Measurements from ENCODE around the gene ANXA3.

Gene ANXA3

DNA sequence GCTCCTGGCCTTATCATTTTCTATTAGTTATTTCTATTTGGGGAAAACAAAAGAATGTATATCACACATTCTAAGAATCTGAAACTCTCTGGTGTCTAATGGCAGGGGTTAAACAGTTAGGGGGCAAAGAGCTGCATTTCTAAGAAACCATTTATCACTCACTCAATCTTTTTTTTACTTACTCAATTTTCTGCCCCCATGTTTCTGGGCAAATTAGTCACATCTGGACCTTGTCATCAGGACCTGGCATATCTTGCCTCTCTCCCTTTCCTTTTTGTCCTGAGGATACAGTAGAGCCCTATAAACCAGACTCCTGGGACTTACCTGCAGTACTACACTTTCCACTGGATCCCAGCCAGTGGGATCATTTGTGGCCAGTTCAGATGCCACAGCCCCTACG is 89.1 kb downstream of the ANXA3 start:
- no peak overlapping the region for H3K4me3 ChIP-seq (ENCODE audit: low read length)
- no peak overlapping the region for H3K27ac ChIP-seq (ENCODE audit: low read length)
- no CpG with 5 or more reads among the region's 1 CpG for WGBS (ENCODE audit: insufficient coverage, insufficient read length)
- H3K9me3 ChIP-seq (ENCODE audit: control insufficient read depth, insufficient read depth, low read length), result no peaks in the 10 kb centered on the region
- no peaks in the 10 kb centered on the region for H3K36me3 ChIP-seq (ENCODE audit: control insufficient read depth, insufficient read depth, low read length)
- no peaks in the 10 kb centered on the region for H3K4me1 ChIP-seq (ENCODE audit: control insufficient read depth, insufficient read depth, low read length)
- DNase-seq (ENCODE audit: low read depth, low spot score), result no peak
- no peaks in the 10 kb centered on the region for H3K27me3 ChIP-seq (ENCODE audit: control insufficient read depth, insufficient read depth, low read length)

DNA sequence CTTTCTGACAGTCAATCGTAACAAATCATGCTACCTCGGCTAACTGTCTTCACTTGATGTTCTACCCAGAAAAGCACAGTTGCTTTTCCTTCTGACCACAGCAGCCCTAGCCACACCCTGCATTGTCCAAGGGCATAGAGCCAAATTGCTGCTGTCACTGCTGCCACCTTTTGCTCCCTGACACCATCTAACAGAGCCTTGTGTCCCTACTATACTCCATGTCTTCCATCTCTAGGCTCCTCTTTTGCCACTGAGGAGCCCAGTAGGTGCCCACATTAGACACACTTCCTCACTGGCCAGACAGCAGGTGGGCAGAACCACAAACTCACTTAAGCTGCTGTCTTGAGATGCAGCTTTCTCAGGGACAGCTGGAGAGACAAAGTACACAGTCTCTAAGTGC is 91.4 kb downstream of the ANXA3 start:
- H3K4me3 ChIP-seq (ENCODE audit: low read length), result no peak overlapping the region
- no peaks in the 10 kb centered on the region for H3K27me3 ChIP-seq (ENCODE audit: control insufficient read depth, insufficient read depth, low read length)
- no peaks in the 10 kb centered on the region for H3K4me1 ChIP-seq (ENCODE audit: control insufficient read depth, insufficient read depth, low read length)
- H3K27ac ChIP-seq (ENCODE audit: low read length), result no peak overlapping the region
- H3K36me3 ChIP-seq (ENCODE audit: control insufficient read depth, insufficient read depth, low read length), result no peaks in the 10 kb centered on the region
- no peak for DNase-seq (ENCODE audit: low read depth, low spot score)
- WGBS (ENCODE audit: insufficient coverage, insufficient read length), result no CpG with 5 or more reads among the region's 2 CpGs
- no peaks in the 10 kb centered on the region for H3K9me3 ChIP-seq (ENCODE audit: control insufficient read depth, insufficient read depth, low read length)

DNA sequence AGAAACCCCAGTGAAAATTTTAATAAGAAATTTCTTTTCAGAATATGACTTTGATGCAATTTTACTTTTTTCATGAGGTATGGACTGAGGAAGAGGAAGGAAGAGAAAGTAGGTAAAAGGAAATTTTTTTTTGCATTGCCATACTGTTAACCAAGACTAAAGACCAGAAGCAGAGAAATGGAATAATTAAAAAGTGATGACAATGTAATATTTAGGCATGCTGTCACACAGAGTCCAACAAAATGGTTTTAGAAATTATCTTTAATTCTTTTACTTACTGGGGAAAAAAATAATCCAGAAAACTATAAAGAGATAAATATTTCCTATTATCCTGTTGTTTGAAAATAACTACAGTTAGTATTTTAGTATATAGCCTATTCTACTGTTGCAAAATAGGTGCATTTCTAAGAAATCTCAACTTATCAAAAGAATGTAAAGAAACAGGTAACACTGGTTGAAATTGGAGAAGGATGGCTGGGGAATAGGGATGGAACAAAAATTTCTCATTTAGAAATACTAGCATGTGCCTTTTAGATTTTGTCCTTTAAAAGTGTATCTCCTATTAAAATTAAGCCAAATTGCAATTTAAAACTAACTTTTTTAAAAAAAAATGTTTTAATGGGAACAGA is 92.6 kb downstream of the ANXA3 start:
- no peaks in the 10 kb centered on the region for H3K9me3 ChIP-seq (ENCODE audit: control insufficient read depth, insufficient read depth, low read length)
- no peak overlapping the region for H3K27ac ChIP-seq (ENCODE audit: low read length)
- no peaks in the 10 kb centered on the region for H3K4me1 ChIP-seq (ENCODE audit: control insufficient read depth, insufficient read depth, low read length)
- H3K36me3 ChIP-seq (ENCODE audit: control insufficient read depth, insufficient read depth, low read length), result no peaks in the 10 kb centered on the region
- DNase-seq (ENCODE audit: low read depth, low spot score), result no peak
- H3K27me3 ChIP-seq (ENCODE audit: control insufficient read depth, insufficient read depth, low read length), result no peaks in the 10 kb centered on the region
- no peak overlapping the region for H3K4me3 ChIP-seq (ENCODE audit: low read length)

DNA sequence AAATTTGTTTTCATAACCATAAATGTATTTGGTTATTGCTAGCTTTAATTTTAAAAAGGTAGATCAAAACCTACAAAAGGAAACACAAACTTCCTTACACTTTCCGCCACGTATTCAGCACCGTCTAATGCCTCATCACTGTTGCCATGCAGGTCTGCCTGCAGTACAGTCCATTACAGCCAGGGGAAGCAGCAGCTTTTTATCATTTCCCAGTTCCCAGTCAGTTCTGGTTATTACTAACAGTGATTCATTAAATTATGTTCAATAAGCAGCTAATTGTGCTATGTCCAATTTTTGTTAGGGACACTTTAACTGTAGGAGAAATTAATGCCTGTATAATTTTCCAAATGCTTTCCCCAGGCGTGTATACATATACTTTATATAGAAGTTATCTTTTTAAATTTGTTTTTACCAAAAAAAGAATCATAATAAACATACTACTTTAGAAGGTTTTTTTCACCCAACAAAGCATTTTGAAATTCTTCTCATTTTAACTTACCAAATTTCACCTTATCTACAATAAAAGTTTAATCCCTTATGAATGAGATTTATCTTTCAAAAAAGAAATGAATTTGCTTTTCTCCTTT is 93.3 kb downstream of the ANXA3 start:
- no peaks in the 10 kb centered on the region for H3K4me1 ChIP-seq (ENCODE audit: control insufficient read depth, insufficient read depth, low read length)
- H3K9me3 ChIP-seq (ENCODE audit: control insufficient read depth, insufficient read depth, low read length), result no peaks in the 10 kb centered on the region
- no peak overlapping the region for H3K27ac ChIP-seq (ENCODE audit: low read length)
- WGBS (ENCODE audit: insufficient coverage, insufficient read length), result no CpG with 5 or more reads among the region's 4 CpGs
- peak; percentile 27 for DNase-seq (ENCODE audit: low read depth, low spot score)
- H3K36me3 ChIP-seq (ENCODE audit: control insufficient read depth, insufficient read depth, low read length), result no peaks in the 10 kb centered on the region
- no peaks in the 10 kb centered on the region for H3K27me3 ChIP-seq (ENCODE audit: control insufficient read depth, insufficient read depth, low read length)
- H3K4me3 ChIP-seq (ENCODE audit: low read length), result no peak overlapping the region

DNA sequence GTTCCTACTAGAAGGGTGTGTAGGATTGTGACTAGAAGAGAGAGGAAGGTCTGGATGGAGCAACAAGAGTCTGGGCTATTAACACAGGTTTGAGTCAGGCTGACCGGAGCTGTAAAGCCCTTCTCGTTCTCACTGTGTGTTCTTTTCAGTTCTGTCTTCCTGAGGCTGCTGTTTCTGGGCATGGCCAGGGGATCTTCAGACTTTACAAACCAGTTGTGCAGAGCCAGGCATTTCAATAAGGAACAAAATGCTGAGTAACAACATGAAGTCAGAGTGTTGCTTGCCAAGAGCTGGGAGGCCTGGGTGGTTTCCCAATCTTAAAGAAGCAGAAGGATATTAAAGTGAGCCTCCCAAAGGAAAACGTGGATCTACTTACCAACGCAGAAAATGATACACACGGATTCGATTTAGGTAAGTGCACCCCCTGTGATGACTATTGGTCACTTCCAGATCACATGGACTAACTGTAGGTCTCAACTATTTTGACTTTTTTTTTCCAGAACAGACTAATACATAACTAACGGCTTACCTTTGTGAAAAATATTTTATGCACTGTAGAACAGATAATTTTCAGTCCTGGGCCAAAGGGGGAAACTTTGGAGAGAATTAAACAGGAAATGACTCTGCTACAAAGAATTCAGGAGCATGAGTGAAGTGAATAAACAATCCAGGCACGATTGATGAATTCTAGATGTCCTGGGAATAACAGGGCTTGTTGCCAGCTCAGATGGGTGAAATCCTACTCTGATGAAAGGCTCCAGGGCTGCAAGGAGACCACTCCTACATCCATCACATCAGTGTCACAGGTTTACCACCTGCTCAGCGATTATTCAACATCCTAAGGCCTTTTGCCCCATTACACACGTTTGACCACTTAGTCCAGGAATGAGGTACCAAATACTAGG is 94.5 kb downstream of the ANXA3 start:
- Histone ChIP-seq H3K27me3 (ENCODE audit: control insufficient read depth, insufficient read depth, low read length) (no peaks in the 10 kb centered on the region), H3K27ac (ENCODE audit: low read length) (no peak overlapping the region), H3K4me3 (ENCODE audit: low read length) (no peak overlapping the region), H3K36me3 (ENCODE audit: control insufficient read depth, insufficient read depth, low read length) (no peaks in the 10 kb centered on the region), H3K4me1 (ENCODE audit: control insufficient read depth, insufficient read depth, low read length) (no peaks in the 10 kb centered on the region), H3K9me3 (ENCODE audit: control insufficient read depth, insufficient read depth, low read length) (no peaks in the 10 kb centered on the region)
- no CpG with 5 or more reads among the region's 10 CpGs for WGBS (ENCODE audit: insufficient coverage, insufficient read length)
- DNase-seq (ENCODE audit: low read depth, low spot score), result no peak

DNA sequence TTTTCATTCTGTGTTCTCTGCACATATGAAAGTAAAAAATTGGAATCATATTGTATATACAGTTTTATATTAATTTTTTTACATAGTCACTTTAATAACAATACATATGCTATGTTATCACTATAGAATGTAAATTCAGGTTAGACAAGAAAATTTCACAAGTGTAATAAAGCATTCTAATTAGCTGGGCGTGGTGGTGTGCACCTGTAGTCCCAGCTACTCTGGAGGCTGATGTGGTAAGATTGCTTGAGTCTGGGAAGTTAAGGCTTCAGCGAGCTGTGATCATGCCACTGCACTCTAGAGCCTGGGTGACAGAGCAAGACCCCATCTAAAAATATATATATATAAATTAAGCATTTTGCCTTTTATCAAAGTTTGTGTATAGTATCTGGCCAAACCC is 95.7 kb downstream of the ANXA3 start:
- Histone ChIP-seq H3K36me3 (ENCODE audit: control insufficient read depth, insufficient read depth, low read length) (no peaks in the 10 kb centered on the region), H3K9me3 (ENCODE audit: control insufficient read depth, insufficient read depth, low read length) (no peaks in the 10 kb centered on the region), H3K4me3 (ENCODE audit: low read length) (no peak overlapping the region), H3K27me3 (ENCODE audit: control insufficient read depth, insufficient read depth, low read length) (no peaks in the 10 kb centered on the region), H3K4me1 (ENCODE audit: control insufficient read depth, insufficient read depth, low read length) (no peaks in the 10 kb centered on the region), H3K27ac (ENCODE audit: low read length) (no peak overlapping the region)
- no peak for DNase-seq (ENCODE audit: low read depth, low spot score)
- WGBS (ENCODE audit: insufficient coverage, insufficient read length), result no CpG with 5 or more reads among the region's 2 CpGs

DNA sequence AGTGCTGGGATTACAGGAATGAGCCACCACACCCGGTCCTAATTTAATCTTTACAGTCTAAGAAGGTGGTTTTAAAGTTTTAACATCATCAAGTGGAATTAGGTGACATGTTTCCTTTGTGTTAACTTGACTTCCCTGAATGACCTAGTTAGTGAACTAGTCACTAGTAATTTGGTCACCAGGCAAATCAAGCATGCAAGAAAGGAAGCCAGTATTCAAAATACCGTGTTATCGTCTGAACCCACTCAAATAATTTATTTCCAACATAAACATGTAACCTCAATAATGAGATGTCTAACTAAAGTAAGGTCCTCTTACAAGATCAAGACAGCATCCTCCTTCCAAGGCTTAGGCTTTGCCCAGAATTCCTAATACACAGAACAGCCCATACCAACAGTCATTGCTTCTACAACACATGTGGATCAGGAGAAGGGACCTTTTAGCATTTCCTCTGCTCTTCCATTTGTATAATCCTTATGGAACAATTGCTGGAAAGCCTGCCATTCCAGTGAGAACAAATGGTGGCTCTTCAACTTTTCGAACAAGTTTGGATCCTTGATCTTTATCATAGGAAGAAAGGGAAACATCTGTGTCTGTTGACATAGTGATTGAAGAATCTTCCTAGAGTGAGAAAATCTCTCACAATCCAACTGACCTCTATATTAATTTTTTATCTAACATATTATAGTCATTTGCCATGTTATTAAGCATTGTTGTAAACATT is 97.2 kb downstream of the ANXA3 start:
- DNase-seq (ENCODE audit: low read depth, low spot score), result no peak
- no peaks in the 10 kb centered on the region for H3K9me3 ChIP-seq (ENCODE audit: control insufficient read depth, insufficient read depth, low read length)
- H3K27me3 ChIP-seq (ENCODE audit: control insufficient read depth, insufficient read depth, low read length), result no peaks in the 10 kb centered on the region
- no peak overlapping the region for H3K27ac ChIP-seq (ENCODE audit: low read length)
- no peak overlapping the region for H3K4me3 ChIP-seq (ENCODE audit: low read length)
- H3K36me3 ChIP-seq (ENCODE audit: control insufficient read depth, insufficient read depth, low read length), result no peaks in the 10 kb centered on the region
- no peaks in the 10 kb centered on the region for H3K4me1 ChIP-seq (ENCODE audit: control insufficient read depth, insufficient read depth, low read length)
- no CpG with 5 or more reads among the region's 4 CpGs for WGBS (ENCODE audit: insufficient coverage, insufficient read length)

DNA sequence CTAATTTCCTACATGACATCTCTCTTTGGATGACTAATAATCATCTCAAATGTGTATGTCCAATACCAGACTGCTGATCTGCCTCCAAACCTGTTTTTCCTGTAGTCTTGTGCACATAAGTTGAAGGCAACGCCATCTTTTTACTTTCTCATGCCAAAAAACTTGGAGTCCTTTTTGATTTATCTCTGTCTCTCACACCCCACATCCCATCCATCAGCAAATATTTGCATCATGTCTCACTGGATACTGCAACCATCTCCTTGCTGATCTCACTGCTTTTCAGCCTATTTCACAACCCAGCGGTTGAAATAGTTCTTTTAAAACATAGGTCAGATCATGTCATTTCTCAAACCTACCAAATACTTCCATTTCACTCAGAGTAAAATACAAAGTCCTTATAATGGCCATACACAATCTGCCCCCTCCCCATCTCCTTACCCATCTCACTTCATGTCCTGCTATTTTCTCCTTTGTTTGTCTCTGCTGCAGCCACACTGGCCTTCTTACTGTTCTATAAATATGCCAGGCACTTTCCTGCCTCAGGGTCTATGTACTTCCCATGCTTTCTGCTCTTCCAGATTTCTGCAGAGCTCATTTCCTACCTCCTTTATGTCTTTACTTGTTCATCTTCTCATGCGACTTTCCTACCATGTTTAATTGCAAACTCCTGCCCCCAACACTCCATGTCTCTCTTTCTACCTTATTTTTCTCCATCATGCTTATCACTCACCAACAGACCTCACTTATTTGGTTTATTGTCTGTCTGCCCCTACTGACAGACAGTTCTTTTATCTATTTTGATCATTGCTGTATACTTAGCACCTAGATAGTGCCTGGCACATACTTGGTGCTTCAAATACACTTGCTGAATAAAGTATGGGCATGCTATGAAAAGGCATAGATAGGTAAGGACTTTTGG is 98.8 kb downstream of the ANXA3 start:
- Histone ChIP-seq H3K4me3 (ENCODE audit: low read length) (no peak overlapping the region), H3K4me1 (ENCODE audit: control insufficient read depth, insufficient read depth, low read length) (no peaks in the 10 kb centered on the region), H3K9me3 (ENCODE audit: control insufficient read depth, insufficient read depth, low read length) (no peaks in the 10 kb centered on the region), H3K36me3 (ENCODE audit: control insufficient read depth, insufficient read depth, low read length) (no peaks in the 10 kb centered on the region), H3K27ac (ENCODE audit: low read length) (no peak overlapping the region), H3K27me3 (ENCODE audit: control insufficient read depth, insufficient read depth, low read length) (no peaks in the 10 kb centered on the region)
- no CpG with 5 or more reads among the region's 3 CpGs for WGBS (ENCODE audit: insufficient coverage, insufficient read length)
- no peak for DNase-seq (ENCODE audit: low read depth, low spot score)

DNA sequence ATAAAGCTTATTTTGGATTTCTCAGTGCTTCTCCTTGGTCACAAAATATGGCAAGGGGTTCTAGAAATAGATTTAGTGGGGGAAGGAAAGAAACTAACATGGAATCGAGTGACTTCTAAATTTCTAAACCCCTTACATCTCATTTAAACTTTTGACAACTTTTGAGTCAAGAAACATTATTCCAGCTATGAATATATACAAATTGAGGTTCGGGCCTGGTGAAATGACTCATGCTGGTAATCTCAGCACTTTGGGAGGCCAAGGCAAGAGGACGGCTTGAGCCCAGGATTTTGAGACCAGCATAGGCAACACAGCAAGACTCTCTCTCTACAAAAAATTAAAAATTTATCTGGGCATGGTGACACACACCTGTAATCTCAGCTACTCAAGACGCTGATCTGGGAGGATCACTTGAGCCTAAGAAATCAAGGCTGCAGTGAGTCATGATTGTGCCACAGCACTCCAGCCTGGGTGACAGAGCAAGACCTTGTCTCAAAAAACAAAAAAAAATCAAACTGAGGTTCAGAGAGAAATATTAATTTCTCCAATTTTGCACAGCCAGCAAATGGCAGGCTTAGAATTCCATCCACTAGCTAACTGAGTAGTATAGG is 99.8 kb downstream of the ANXA3 start:
- H3K4me3 ChIP-seq (ENCODE audit: low read length), result no peak overlapping the region
- H3K4me1 ChIP-seq (ENCODE audit: control insufficient read depth, insufficient read depth, low read length), result no peaks in the 10 kb centered on the region
- no CpG with 5 or more reads among the region's 4 CpGs for WGBS (ENCODE audit: insufficient coverage, insufficient read length)
- no peaks in the 10 kb centered on the region for H3K27me3 ChIP-seq (ENCODE audit: control insufficient read depth, insufficient read depth, low read length)
- H3K27ac ChIP-seq (ENCODE audit: low read length), result no peak overlapping the region
- no peak for DNase-seq (ENCODE audit: low read depth, low spot score)
- H3K9me3 ChIP-seq (ENCODE audit: control insufficient read depth, insufficient read depth, low read length), result no peaks in the 10 kb centered on the region
- no peaks in the 10 kb centered on the region for H3K36me3 ChIP-seq (ENCODE audit: control insufficient read depth, insufficient read depth, low read length)
